ENCODE measurements around the gene MAP3K5.
"Not testable (repeated sequence)": the region's sequence is repeated elsewhere in the genome, so short reads cannot be mapped to it uniquely, and the experiment has no call there.

The MAP3K5 gene

DNA sequence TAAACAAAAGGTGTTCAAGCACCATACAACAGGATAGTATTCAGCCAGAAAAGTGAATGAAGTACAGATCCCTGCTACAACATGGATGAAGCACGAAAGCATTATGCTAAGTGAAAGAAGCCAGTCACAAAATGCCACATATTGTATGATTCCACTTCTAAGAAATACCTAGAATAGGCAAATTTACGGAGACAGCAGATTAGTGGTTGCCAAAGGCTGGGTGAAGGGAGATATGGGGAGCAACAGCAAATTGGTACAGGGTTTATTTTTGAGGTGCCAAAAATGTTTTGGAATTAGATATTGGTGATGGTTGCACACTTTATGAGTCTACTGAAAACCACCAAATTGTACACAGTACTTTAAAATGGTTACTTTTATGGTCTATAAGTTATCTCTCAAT is 23.2 kb downstream of the MAP3K5 start:
- no peak for DNase-seq

DNA sequence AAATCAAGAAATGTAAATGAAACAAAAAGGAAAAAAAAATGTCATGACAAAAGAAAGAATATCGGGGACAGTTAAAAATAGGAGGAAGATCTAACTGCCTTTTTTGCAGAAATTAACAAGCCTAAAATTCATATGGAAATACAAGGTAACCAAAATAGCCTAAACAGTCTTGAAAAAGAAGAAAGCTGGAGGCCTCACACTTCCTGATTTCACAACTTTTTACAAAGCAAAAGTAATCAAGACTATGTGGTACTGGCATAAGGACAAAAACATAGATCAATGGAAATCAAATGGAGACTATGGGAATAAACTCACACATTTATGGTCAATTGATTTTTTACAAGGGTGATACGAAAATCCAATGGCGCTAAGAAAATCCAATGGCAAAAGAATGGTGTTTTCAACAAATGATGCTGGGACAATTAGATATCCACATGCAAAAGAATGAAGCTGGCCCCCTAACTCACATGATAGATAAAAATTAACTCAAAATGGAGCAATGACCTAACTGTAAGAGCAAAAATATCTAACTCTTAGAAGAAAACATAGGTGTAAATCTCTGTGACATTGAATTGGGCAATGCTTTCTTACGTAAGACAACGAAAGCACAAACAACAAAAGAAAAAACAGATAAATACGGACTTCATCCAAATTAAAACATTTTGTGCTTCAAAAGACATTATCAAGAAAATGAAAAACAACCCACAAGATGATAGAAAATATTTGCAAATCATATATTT is 24.5 kb downstream of the MAP3K5 start:
- no peak for DNase-seq

DNA sequence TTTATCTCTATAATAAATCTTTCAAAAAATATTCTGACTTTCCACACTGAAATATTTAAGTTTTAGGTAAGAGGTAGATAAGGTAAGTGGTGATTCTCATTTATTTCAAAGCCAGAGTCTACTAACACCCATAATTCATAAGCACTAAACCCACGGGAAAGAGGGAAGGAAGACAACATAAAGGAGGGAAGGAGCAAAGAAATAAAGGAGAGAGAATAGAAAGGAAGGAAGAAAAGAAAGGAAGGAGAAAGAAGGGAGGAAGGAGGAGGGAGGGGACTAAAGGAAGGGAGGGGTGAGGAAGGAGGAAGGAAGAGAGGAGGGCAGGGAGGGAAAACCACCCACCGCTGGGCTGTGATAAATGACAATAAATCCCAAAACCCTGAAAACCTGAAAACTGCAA is 25.2 kb downstream of the MAP3K5 start:
- no peak for DNase-seq

DNA sequence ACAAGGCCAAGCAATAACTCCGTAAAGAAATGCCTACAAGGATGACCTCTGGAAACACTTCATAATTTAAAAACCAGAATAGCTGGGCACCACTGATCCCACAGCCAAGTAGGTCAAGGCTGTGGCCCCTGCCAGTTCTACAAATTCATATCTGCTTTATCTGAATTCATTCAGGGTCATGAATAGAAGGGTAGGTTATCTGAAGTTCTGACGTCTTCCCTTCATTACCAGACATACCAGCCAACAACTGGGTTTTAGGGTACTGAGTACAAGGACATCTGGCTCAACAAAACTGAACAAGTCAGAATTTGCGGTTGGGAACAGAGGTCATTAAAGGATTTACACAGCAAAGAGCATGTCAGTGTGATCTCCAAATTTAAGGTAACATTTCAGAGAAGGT is 26.0 kb downstream of the MAP3K5 start:
- no peak for DNase-seq

DNA sequence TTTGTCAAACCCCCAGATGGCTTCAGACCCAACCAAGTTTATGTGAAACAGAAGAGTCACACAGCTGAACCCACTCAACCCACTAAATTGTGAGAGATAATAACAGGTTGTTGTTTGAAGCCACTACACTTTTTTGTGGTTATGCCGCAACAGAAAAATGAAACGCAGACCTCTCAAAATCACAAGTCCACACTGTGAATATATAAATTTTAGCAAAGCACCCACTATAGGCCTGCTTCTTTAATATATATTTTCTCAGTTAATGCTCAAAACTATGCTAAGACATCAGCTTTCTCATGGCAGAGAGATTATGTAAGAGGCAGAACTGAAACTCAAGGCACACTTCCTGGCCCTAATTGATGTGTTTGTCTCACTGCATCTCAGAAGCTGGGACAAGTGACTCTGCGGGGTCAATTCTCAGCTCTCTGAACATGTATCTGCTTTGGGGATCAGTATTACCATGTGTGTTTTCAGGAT is 27.7 kb downstream of the MAP3K5 start:
- DNase-seq = no peak

DNA sequence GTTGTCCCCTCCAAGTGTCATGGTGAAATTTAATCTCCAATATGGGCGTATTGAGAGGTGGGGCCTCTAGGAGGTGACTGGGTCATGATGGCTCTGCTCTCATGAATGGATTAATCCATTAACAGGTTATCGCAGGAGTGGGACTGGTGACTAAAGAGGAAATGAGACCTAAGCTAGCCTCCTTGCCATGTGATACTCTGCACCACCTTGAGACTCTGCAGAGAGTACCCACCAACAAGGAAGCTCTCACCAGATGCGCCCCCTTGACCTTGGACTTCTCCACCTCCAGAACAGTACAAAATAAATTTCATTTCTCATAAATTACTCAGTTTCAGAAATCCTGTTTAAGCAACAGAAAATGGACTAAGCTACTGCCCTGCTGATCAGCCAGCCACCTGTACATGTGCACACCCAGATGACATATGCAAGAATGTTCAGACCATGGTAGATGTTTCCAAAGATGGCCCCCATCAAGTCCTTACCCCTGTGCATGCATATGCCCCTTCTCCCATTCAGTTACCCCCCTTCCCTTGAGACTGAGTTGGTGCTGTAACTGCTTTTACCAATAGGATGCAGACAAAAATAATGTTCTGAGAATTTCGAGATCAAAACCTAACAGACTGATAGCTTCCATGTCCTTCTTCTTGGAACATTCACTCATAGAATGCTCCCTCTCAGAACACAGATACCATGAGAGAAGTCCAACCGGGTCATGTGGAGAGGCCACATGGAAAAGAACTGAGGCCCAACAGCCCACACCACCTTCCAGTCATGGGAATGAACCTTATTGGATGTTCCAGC is 28.4 kb downstream of the MAP3K5 start:
- no peak for DNase-seq

DNA sequence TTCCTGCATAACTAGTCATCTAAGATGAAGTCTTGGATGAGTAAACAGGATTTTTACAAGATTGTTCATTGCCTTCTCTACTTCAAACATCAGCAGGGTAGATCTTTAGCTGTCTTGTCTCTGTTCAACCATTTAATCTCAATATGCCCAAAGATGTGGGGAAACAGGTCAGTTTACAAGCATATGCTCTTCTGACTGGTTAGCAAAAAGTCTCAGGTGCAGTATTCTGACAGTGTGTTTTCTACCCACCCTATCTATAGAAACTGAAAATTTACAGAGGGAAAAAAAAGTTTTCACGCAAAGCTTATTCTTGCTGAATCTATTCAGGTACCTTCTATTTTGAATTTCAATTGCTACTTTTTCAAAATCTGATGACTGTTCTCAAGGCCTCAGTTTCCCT is 29.0 kb downstream of the MAP3K5 start:
- no peak for DNase-seq

DNA sequence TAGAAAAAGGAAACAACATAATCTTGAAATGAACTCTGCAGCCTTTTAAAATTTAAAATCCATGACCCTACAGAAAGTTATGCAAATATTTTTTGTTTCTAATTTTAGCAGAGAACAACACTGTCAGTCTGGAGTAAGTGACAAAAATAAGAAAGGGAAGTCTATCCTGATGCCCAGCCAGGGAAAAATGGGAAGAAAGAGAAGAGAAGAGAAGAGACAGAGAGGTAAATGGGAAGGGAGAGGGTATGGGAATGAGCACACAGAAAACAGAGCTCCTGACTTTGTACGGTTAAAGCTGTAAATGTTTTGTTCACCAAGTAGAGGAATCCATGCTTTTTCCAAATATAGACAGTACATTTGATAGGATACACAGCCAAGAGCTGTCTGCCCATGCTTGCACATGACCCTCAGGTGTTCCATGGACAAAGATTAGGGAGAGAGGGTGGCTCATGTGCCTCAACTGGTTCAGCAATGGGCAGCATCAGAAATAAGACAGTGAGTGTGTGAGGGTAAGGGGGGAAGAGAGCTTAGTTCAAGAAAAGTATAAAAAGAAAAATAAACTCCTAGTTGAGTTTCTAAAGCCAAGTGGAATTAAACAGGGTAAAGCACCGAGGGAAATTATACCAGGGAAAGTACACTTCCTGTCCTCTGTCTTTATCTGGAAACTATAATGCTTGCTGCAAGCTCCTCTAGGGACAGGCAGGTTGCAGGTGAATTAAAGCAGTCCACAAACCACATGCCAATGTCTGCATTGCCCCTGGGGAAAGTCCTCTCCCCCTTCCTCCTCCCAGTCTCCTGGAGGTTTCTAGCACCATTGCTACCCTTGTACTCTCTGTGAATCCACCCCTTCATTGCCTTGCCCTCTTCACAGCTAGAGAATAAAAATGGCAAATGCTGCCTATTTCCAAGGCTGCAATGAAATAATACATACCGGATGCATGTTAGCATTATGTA is 30.0 kb downstream of the MAP3K5 start:
- DNase-seq = no peak

DNA sequence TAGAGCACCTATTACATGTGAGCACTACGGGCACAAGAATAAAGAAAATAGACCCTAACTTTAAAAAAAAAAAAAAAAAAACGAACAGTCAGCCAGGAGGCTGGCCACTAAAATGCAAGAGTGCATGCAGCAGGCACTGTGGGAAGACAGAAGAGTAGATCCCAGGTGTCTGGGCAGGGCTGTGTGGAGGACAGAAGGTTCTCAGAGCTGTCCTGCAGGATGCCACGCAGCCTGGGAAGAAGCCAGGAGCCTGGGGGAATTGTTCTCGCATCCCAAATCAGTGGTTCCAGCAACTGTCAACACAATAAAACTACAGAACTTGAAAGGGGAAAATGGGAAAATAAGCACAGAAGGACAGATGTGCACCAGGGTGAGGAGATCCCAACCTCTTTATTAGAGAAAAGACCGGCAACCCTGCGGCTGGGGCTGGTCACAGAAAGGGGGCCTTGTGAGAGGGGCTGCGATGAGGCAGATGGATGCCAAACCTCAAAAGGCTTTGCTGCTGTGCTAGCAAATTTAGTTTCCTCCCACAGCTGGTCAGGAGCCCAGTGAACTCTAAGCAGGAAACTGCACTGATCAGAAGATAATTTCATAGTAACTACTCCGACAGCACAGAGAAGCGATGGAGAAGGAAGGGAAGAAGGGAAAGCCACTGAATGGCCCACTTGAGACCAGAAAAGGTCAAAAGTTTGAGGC is 30.9 kb downstream of the MAP3K5 start:
- DNase-seq = no peak

DNA sequence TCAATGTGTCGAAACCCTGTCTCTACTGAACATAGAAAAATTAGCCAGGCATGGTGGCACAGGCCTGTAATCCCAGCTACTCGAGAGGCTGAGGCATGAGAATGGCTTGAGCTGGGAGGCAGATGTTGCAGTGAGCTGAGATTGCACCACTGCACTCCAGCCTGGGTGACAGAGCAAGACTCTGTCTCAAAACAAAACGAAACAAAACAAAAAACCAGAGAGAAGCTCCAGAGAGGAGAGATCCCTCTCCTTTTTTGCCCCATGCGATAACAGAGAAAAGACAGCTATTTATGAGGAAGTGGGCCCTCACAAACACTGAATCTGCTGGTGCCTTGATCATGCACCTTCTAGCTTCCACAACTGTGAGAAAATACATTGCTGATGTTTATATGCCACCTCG is 31.5 kb downstream of the MAP3K5 start:
- DNase-seq = not testable (repeated sequence)

DNA sequence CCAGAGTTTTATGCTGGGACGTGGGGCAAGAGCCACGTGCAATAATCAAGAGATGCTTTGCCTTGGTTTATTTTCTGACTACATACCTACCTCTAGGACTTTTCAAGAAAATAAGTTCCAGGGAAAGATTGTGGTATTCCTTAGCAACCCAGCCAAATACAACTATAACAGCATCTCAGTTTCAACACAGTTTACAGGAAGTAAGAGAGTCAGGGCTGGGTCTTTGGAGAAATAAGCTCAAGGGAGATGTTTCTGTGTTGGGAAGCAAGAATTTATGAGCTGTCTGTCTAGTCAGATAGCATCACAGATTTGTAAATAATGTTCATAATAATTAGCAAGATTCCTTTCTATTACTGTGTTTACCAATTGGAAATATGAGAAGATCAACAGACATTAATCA is 35.1 kb downstream of the MAP3K5 start:
- no peak for DNase-seq

DNA sequence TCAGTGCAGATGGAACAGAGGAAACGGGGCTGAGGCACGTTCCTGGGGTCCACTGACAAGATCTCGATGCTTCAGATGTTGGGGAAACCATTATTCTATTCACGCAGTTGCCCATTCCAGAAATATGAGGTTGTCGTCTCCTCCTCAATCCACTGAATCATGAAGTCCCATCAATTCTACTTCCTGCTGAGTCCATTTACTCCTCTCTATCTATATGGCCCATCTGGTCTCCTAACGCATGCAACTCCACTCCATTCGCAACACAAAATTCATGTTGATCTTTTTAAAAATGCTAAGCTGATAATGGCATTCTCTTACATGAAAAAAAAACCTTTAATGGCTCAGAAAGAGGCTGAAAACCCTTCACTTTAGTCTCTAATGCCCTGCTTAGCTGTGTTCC is 37.5 kb downstream of the MAP3K5 start:
- no peak for DNase-seq

DNA sequence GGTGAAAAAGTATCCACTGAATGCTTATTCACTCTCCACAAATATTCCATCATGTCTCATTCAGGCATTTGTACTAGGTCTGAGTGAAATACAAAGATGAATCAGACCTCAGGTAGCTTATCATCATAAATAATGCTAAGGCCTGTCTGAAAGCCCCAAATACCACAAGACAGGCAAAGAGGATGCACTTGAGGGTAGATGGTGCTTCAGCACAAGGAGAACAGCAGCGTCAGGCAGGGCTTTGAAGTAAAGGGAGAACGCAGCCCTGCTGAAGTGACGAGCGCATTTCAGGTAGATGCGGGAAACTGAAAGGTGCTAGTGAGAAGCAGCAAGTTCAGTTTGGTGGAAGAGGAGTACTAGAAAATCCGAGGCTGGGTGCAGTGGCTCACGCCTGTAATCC is 38.7 kb downstream of the MAP3K5 start:
- peak; percentile 60 for DNase-seq

DNA sequence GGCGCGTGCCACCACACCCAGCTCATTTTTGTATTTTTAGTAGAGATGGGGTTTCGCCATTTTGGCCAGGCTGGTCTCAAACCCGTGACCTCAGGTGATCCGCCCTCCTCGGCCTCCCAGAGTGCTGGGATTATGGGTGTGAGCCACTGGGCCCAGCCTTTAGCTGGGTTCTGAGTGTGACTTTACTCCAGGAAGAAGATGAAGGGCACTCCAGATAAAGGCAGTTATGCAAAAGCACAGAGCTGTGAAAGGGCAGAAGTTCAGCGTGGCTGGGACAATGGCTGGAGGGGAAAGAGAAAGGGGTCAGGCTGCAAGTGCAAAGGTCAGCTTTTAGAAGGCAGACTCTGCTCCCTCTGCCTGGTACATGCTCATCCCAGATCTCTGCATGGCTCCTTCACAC is 39.7 kb downstream of the MAP3K5 start:
- DNase-seq = no peak

DNA sequence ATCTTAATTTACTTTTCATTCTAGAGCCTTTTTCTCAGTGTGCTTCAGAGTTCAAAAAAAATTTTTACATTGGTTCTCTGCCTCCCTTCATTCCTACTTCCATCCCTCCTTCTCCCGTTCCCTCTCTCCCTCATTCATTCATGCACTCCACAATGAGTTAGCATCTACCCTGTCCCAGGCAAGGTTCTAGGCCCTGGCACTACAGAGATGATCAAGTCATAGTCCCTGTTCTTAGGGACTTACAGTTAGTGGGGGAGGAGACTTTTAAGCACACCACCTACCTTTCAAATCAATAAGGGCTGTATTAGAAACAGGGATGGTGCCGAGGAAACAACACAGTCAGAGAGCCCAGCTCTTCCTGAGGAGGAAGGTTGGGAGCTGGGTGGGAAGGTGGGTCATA is 40.3 kb downstream of the MAP3K5 start:
- DNase-seq = no peak

DNA sequence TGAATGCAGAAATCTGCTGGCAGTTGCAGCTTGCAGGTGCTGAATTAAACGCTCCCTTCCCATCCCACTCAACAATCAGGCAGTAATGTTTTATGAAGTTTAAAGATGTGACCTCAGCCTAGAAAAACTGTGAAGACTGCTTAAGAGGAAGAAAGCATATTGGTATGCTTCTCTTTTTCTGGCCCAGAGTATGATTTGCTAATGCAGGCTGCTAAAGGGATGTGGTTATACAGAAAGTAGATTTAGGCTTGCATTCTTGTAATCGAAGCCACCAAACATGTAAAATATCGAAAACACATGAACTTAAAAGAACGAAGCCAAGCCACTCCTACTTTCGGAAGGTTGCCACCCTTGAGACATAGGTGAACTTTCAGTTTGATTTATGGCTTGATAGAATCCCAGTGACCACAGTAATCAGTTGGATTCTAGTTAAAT is 40.7 kb downstream of the MAP3K5 start:
- no peak for DNase-seq

DNA sequence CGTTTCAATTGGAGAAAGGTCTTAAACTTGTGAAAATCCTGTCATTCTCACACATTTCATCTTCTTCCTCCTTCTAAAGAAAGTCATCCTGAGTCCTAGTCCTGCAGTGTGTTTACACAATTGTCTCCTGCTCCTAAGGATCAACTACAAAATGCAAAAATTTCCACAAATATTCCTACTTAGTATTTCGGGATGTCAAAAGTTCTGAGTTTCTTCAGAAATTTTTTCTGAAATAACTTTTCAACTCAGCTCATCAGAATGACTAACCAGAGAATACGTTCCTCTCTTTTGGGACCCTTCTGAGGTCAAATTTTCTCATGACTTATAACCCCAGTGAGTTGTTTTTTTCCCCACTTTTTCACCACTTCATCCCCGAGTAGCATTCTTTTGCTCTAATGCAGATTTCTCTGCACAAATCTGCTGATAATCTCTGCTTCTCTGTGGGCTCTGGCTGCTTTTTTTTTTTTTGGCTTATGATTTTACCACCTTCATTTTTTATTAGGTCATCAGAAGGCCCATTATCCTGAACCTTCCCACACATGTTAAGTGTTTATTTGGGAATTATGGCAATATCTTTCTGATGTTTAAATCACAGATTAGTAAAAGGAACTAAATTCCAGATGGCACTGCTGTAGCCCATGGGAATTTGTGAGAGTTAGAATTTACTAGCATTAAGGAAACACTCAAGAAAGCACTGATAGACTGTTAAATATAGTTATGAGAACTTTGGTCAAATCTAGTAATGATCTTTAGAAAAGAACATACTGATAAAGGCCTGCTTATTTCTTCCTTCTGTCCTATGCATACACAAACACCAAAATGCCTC is 41.4 kb downstream of the MAP3K5 start:
- no peak for DNase-seq

DNA sequence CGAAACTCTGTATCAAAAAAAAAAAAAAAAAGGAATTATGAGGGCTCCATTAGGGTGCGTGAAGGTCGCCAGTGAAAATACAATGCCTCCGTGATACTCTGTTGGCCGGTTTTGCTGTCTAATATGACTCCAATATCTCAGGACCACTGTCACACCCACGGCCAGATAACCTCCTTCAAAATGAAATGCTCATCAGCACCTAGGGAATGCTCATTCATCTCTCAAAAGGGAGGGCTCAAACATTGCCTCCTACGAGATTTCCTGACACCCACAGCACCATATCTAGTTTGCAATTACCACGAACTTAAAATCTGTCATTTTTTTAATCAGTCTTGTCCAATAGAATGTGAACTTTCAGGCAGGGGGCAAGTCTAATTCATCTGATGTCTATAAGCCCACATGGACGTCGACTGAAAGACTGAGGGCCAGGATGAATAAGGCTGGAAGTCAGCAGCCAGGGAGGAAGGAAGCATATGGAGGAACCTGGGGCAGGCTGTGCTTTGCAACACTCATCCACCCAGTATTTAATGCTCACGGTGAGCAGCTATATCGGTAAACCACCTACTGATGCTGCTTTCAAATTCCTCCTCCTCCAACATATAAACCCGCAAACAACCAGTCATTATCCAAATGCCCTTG is 42.8 kb downstream of the MAP3K5 start:
- no peak for DNase-seq

DNA sequence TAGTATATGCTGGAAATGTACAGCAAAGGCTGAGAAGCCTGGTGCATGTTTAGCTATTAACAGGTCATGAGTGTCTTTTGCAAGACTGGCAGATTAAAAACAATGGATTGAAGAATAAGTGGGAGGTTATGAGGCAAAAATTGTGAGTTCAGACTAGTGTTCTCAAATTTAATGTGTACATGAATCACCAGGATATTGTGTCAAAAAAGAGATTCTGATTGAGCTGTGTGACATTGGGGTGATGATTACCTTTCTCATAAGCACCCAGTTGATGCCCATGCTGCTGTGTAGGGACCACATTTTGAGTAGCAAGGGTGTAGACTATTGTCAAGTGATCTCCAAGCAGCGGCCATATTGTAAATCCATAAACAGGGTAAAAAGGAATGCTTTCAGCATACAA is 44.8 kb downstream of the MAP3K5 start:
- no peak for DNase-seq

DNA sequence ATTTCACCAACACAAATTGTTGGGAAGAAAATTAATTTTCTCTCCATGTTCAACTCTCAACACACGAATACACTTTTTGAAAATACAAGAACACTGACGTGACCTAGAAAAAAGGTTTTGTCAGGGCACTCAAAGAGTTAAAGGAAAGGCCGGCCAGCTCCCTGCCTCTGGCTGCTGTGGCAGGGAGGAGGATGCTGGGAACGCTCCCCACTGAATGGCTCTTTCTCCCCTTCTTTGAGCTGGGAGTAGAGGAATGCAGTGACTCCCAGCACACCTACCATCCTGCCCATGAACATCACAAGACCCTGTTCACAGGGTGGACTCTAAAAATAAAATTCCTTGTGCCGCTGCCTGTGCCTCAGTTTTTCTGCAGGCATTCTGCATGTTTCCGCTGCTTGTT is 47.0 kb downstream of the MAP3K5 start:
- no peak for DNase-seq

DNA sequence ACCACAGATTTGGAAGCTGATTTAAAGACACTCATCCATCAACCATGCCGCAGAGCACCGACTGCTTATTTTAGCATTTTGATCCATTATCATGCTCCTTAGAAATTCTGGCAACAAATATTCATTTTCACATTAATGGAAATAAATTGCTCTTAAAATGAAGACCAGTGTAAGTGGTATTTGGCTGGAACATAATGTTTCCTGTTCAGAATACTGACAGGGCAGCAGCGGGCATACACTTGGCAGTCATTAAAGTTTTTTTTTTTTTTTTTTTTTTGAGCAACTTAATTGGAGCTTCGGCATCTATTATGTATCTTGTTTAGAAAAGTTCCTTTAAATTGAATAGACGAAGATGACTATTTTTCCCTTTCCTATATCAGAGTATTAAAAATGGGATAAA is 47.4 kb downstream of the MAP3K5 start:
- DNase-seq = no peak
